ENCODE data around the gene E2F8. TPM values are rescaled to one million over a fixed set of nuclear protein-coding genes. Genes with fewer than 3 reads are reported as not detected.

E2F8 gene
- total RNA-seq, 1 donor from 2014 or later = 5.2 TPM

GRCh38 chr11:19234231-19234817 lies 6.4 kb downstream of the E2F8 start:
- Mint-ChIP-seq H3K36me3 (peaks cover 28% of the 10 kb centered on the region), H3K4me1 (peaks cover 23% of the 10 kb centered on the region), H3K27me3 (ENCODE audit: low read depth) (peaks cover 4% of the 10 kb centered on the region), H3K27ac (no peak overlapping the region), H3K9me3 (peaks cover 4% of the 10 kb centered on the region), H3K4me3 (no peak overlapping the region)
- no peak for DNase-seq (ENCODE audit: low spot score in 2 of 2, unreplicated experiment in 2 of 2)
- no peak for TF ChIP-seq CTCF (IDR thresholded peaks at IDR 0.05; ENCODE audit: unreplicated experiment)

- no peak overlapping the region for H3K4me3 Mint-ChIP-seq
- no peaks in the 10 kb centered on the region for H3K27me3 Mint-ChIP-seq (ENCODE audit: low read depth)
- peaks cover 4% of the 10 kb centered on the region for H3K9me3 Mint-ChIP-seq
- peaks cover 28% of the 10 kb centered on the region for H3K36me3 Mint-ChIP-seq
- TF ChIP-seq CTCF (IDR thresholded peaks at IDR 0.05; ENCODE audit: unreplicated experiment) = no peak
- peaks cover 13% of the 10 kb centered on the region for H3K4me1 Mint-ChIP-seq
- no peak overlapping the region for H3K27ac Mint-ChIP-seq
- DNase-seq (ENCODE audit: low spot score in 2 of 2, unreplicated experiment in 2 of 2) = no peak
These were observed 7.7 kb downstream of the E2F8 start for GRCh38 chr11:19232910-19233503.

GRCh38 chr11:19229671-19230070 lies 11.1 kb downstream of the E2F8 start:
- H3K36me3 Mint-ChIP-seq = peaks cover 38% of the 10 kb centered on the region

GRCh38 chr11:19228968-19229367 lies 11.8 kb downstream of the E2F8 start:
- Mint-ChIP-seq H3K27me3 (ENCODE audit: low read depth) (peaks cover 7% of the 10 kb centered on the region), H3K9me3 (peaks cover 4% of the 10 kb centered on the region), H3K27ac (no peak overlapping the region), H3K36me3 (peaks cover 34% of the 10 kb centered on the region), H3K4me3 (no peak overlapping the region), H3K4me1 (peaks cover 7% of the 10 kb centered on the region)
- no peak for TF ChIP-seq CTCF (IDR thresholded peaks at IDR 0.05; ENCODE audit: unreplicated experiment)
- DNase-seq (ENCODE audit: low spot score in 2 of 2, unreplicated experiment in 2 of 2) = no peak

More at GRCh38 chr11:19229671-19230070, 11.1 kb downstream of the E2F8 start:
- Mint-ChIP-seq H3K4me1 (peaks cover 7% of the 10 kb centered on the region), H3K27me3 (ENCODE audit: low read depth) (peaks cover 4% of the 10 kb centered on the region), H3K9me3 (peaks cover 4% of the 10 kb centered on the region), H3K27ac (no peak overlapping the region), H3K4me3 (no peak overlapping the region)
- no peak for TF ChIP-seq CTCF (IDR thresholded peaks at IDR 0.05; ENCODE audit: unreplicated experiment)
- DNase-seq (ENCODE audit: low spot score in 2 of 2, unreplicated experiment in 2 of 2) = no peak

DNA sequence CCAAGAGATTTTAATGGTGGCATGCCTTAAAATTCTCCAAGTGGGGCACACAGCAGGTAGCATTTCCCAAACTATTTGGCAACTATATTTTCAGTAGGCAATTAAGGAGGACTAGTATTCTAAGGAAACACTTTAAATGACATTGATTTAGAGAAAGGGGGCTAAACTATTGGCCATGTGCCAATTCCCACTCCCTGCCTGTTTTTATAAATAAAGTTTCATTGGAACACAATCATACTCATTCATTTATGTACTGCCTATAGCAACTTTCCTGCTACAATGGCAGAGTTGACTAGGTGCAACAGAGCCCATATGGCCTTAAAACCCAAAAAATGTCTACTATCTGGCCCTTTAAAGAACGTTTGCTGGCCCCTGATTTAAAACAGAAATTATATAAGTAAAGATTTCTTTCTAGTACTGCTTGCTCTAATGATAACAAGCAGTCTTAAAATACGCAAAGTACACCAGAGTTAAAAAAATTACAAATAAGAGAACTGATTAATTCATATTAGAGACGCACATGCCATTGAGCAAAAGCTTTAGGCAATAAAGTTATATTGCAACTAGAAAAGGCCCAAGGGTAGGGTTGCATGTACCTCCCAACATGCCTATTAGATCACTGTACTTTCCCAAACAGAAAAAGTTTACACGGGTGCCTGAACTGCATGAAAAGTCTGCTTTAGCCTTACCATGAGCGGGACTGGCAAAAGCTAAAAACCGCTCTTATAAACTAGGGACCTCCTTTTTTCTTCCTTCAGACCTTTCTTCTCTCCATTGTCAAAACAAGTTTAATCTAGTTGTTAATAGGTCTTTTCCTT lies 14.2 kb downstream of the E2F8 start:
- Mint-ChIP-seq H3K4me1 (peaks cover 10% of the 10 kb centered on the region), H3K27ac (no peak overlapping the region), H3K27me3 (ENCODE audit: low read depth) (peaks cover 7% of the 10 kb centered on the region), H3K4me3 (no peak overlapping the region), H3K36me3 (peaks cover 24% of the 10 kb centered on the region), H3K9me3 (peaks cover 6% of the 10 kb centered on the region)
- no peak for TF ChIP-seq CTCF (IDR thresholded peaks at IDR 0.05; ENCODE audit: unreplicated experiment)
- DNase-seq (ENCODE audit: low spot score in 2 of 2, unreplicated experiment in 2 of 2) = no peak

All from mesothelial cell of epicardium (in vitro differentiated cells).